Measurements from ENCODE around the gene ZDHHC11B. TPM values are rescaled to one million over a fixed set of nuclear protein-coding genes. Genes with fewer than 3 reads are reported as not detected.
A peak's percentile ranks its signal among the peaks of the same experiment; 100 is the strongest.

The ZDHHC11B gene
- total and polyA plus RNA-seq, 2 of the 13 experiments (the other 11 are each of a cell fraction or from before 2014, with no cell fraction given), result 0.11 to 0.12 TPM

DNA sequence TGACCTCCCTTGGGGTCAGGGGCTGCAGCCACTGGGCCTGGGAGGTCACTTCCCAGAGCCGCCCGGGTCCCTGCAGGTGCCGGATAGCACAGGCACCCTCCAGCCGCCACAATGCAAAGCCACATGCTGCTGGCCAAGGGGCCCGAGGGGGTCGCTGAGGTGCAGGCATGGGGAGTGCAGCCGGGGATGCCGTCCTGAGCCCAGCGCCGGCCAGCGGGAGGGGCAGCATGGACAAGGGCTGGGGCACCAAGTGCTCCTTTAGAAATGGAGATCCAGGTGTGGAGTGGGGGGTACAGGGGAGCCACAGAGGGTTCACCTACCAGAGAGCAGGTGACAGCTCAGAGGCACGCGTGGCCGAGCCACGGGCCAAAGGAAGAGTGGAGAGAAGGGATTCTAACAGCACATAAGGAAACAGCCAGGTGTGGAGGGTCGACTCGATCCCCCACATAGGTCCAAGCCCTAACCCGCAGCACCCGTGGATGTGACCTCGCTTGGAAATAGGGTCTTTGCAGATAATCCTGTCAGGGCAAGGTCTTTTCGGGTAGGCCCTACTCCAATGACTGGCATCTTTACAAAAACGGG, 24.7 kb downstream of the ZDHHC11B start:
- Histone ChIP-seq H4K20me1 (ENCODE audit: insufficient read depth, low read length) (no peaks in the 10 kb centered on the region), H3K9me3 (ENCODE audit: low read length) (no peaks in the 10 kb centered on the region), H2AFZ (ENCODE audit: low read length) (no peak overlapping the region), H3K27me3 (ENCODE audit: control insufficient read depth in 1 of 2, insufficient read depth in 2 of 2, low read length in 2 of 2) (peaks cover 3 to 57% of the 10 kb centered on the region in 2 experiments), H3K4me1 (ENCODE audit: insufficient read depth, low read length) (peaks cover 47% of the 10 kb centered on the region), H3K36me3 (replicated peaks in 1 of 2; ENCODE audit: control insufficient read depth in 1 of 2, insufficient read depth in 2 of 2, low read length in 2 of 2) (no peaks in the 10 kb centered on the region), H3K4me2 (ENCODE audit: low read depth, low read length) (no peak overlapping the region), H3K9ac (ENCODE audit: insufficient read depth, low read depth, low read length) (peak overlapping the region; percentile 67), H3K79me2 (ENCODE audit: insufficient read depth, low read length) (no peaks in the 10 kb centered on the region), H3K27ac (ENCODE audit: extremely low read length, insufficient read depth, low read length) (no peak overlapping the region), H3K4me3 (replicated peaks in 1 of 3; ENCODE audit: insufficient read depth in 1 of 3, low read depth in 2 of 3, low read length in 3 of 3) (no peak overlapping the region)
- TF ChIP-seq ATF7 (IDR thresholded peaks at IDR 0.05), result no peak
- TF ChIP-seq ATF7 (CRISPR knock-in tag; IDR thresholded peaks at IDR 0.05), result 0 out of 2 replicates have a peak, but pooled peaks have one; percentile 5
- TF ChIP-seq XRCC5 (optimal IDR thresholded peaks at IDR 0.05; ENCODE audit: low read length), result no peak
- ChIA-PET CTCF (ENCODE audit: low intra/inter-chr PET ratio, low total read pairs) (no interaction called here), POLR2A (no interaction called here)
- intact Hi-C loops (cut with micrococcal nuclease; ENCODE audit: unreplicated experiment), result no loop called here
- no TSS peak for BruUV-seq (replicated peaks)
- ATAC-seq (no peak), FAIRE-seq (no peak), DNase-seq (ENCODE audit: low spot score) (no peak)
- in situ Hi-C loops (cut with HindIII; ENCODE audit: extremely low pct_ligation_motif_present, low pct_unique_long_range_greater_than_20kb), result no loop called here
- 80% methylated on average over 22 of the region's 22 CpGs for WGBS (ENCODE audit: low lambda C conversion rate)

DNA sequence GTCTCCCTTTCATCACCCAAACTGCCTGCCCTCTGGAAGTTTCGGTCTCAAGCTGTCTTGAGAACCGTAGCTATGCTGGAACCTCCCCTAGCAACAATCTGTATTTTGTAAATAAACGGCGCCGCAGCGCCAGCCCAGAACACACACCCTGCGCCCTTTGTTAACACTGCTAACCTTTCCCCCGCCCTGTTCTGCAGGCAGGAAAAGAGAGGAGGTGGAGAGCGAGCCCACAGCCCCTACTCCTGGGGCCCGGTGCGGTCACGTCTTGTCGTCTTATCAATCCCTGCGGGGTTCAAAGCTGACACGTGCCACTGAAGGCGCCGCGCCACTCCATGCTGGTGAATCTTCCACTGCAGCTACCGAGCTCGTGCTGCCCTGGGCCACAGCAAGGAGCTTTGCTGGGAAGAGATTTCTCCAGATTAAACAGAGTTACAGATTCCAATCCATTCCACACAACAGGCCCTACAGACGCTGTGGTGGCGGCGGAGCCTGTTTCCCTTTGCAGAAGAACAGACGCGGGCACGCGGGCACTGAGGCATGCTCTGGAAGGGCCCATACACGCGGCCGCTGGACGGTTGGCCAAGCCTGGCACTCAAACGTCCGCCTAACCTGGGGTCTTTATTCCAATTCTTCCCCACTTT, 25.3 kb downstream of the ZDHHC11B start:
- Histone ChIP-seq H3K4me2 (ENCODE audit: low read depth, low read length) (peak overlapping the region; percentile 52), H4K20me1 (ENCODE audit: insufficient read depth, low read length) (no peaks in the 10 kb centered on the region), H3K9ac (ENCODE audit: insufficient read depth, low read depth, low read length) (peak overlapping the region; percentile 70), H3K27ac (ENCODE audit: extremely low read length, insufficient read depth, low read length) (peak overlapping the region; percentile 14), H3K4me1 (ENCODE audit: insufficient read depth, low read length) (peaks cover 47% of the 10 kb centered on the region), H3K79me2 (ENCODE audit: insufficient read depth, low read length) (no peaks in the 10 kb centered on the region), H3K9me3 (ENCODE audit: low read length) (no peaks in the 10 kb centered on the region), H2AFZ (ENCODE audit: low read length) (no peak overlapping the region), H3K4me3 (replicated peaks in 1 of 3; ENCODE audit: insufficient read depth in 1 of 3, low read depth in 2 of 3, low read length in 3 of 3) (peak overlapping the region in 1 of 3 experiments; percentile 51; a peak in 2 of 6 replicates), H3K36me3 (replicated peaks in 1 of 2; ENCODE audit: control insufficient read depth in 1 of 2, insufficient read depth in 2 of 2, low read length in 2 of 2) (no peaks in the 10 kb centered on the region), H3K27me3 (ENCODE audit: control insufficient read depth in 1 of 2, insufficient read depth in 2 of 2, low read length in 2 of 2) (peaks cover 3 to 57% of the 10 kb centered on the region in 2 experiments)
- no TSS peak for BruUV-seq (replicated peaks)
- CTCF ChIA-PET (ENCODE audit: low intra/inter-chr PET ratio, low total read pairs), result no interaction called here
- in situ Hi-C loops (cut with HindIII; ENCODE audit: extremely low pct_ligation_motif_present, low pct_unique_long_range_greater_than_20kb) (no loop called here), intact Hi-C loops (cut with micrococcal nuclease; ENCODE audit: unreplicated experiment) (no loop called here)
- ATAC-seq, result peak; percentile 68
- DNase-seq (ENCODE audit: low spot score), result peak; percentile 81
- WGBS (ENCODE audit: low lambda C conversion rate), result 25% methylated on average over 33 of the region's 33 CpGs
- FAIRE-seq, result peak; percentile 60
- POLR2A ChIA-PET, result no interaction called here
- TF ChIP-seq, protein P1, sequence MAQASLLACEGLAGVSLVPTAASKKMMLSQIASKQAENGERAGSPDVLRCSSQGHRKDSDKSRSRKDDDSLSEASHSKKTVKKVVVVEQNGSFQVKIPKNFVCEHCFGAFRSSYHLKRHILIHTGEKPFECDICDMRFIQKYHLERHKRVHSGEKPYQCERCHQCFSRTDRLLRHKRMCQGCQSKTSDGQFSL (CRISPR knock-in tag; IDR thresholded peaks at IDR 0.05), result no peak
- TF ChIP-seq RFX3 (CRISPR knock-in tag; IDR thresholded peaks at IDR 0.05), result peak; percentile 83
- TF ChIP-seq KDM5B (CRISPR knock-in tag; IDR thresholded peaks at IDR 0.05; ENCODE audit: borderline replicate concordance), result no peak
- TF ChIP-seq MBNL3 (CRISPR knock-in tag; conservative IDR thresholded peaks at IDR 0.05), result no peak
- peak; percentile 60; the same call in 1 of the 2 replicates for TF ChIP-seq TBX3 (IDR thresholded peaks at IDR 0.05; ENCODE audit: borderline replicate concordance)
- TF ChIP-seq, protein P2, sequence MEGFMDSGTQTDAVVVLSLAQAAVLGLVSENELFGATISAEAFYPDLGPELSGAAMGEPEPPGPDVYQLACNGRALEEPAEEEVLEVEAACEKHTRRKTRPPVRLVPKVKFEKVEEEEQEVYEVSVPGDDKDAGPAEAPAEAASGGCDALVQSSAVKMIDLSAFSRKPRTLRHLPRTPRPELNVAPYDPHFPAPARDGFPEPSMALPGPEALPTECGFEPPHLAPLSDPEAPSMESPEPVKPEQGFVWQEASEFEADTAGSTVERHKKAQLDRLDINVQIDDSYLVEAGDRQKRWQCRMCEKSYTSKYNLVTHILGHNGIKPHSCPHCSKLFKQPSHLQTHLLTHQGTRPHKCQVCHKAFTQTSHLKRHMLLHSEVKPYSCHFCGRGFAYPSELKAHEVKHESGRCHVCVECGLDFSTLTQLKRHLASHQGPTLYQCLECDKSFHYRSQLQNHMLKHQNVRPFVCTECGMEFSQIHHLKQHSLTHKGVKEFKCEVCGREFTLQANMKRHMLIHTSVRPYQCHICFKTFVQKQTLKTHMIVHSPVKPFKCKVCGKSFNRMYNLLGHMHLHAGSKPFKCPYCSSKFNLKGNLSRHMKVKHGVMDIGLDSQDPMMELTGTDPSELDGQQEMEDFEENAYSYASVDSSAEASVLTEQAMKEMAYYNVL (CRISPR knock-in tag; IDR thresholded peaks at IDR 0.05; ENCODE audit: borderline replicate concordance), result peak; percentile 44; the same call in 1 of the 2 replicates
- no peak for TF ChIP-seq FOXP1 (IDR thresholded peaks at IDR 0.05)
- peak; percentile 70 for TF ChIP-seq FOXP1 (CRISPR knock-in tag; IDR thresholded peaks at IDR 0.05)
- TF ChIP-seq, protein P3, sequence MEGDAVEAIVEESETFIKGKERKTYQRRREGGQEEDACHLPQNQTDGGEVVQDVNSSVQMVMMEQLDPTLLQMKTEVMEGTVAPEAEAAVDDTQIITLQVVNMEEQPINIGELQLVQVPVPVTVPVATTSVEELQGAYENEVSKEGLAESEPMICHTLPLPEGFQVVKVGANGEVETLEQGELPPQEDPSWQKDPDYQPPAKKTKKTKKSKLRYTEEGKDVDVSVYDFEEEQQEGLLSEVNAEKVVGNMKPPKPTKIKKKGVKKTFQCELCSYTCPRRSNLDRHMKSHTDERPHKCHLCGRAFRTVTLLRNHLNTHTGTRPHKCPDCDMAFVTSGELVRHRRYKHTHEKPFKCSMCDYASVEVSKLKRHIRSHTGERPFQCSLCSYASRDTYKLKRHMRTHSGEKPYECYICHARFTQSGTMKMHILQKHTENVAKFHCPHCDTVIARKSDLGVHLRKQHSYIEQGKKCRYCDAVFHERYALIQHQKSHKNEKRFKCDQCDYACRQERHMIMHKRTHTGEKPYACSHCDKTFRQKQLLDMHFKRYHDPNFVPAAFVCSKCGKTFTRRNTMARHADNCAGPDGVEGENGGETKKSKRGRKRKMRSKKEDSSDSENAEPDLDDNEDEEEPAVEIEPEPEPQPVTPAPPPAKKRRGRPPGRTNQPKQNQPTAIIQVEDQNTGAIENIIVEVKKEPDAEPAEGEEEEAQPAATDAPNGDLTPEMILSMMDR (CRISPR knock-in tag; IDR thresholded peaks at IDR 0.05), result 0 out of 2 replicates have a peak, but pooled peaks have one; percentile 24
- TF ChIP-seq MBD4 (IDR thresholded peaks at IDR 0.05; ENCODE audit: borderline replicate concordance, low read length), result no peak
